ENCODE data around the gene ITGB7. TPM values are rescaled to one million over a fixed set of nuclear protein-coding genes. Genes with fewer than 3 reads are reported as not detected.

ITGB7 gene
- total and polyA plus RNA-seq, 12 donors: 0.33 to 7.4 (median 3.7) TPM

GRCh38 chr12:53214687-53215455, 7.8 kb upstream of the ITGB7 start:
- peak in 6 of 7 donors; percentile 57 to 83 (median 62) for DNase-seq
- no peaks in the 10 kb centered on the region for H3K9me3 ChIP-seq (replicated peaks in 1 of 3)
- TF ChIP-seq CTCF (IDR thresholded peaks at IDR 0.05): no peak
- peak overlapping the region in 2 of 5 donors; percentile 47 to 97 for H3K27ac ChIP-seq
- intact Hi-C loops (cut with DNase I): loop anchor here (5.0 to 10.0 kb wide), 4 partner anchors 37 to 210 kb away; partner anchors contain the start of gene AMHR2 (in 1 of the 2)
- peaks cover 0 to 36% of the 10 kb centered on the region in 2 donors for H3K36me3 ChIP-seq (replicated peaks in 1 of 2)
- 63 to 80% (median 69%) methylated on average over 10 to 12 of the region's 12 CpGs for WGBS, 4 donors
- no peaks in the 10 kb centered on the region for H3K27me3 ChIP-seq
- H3K4me1 ChIP-seq (replicated peaks in 1 of 2): peaks cover 24 to 41% of the 10 kb centered on the region in 2 donors
- H3K4me3 ChIP-seq: no peak overlapping the region

- intact Hi-C loops (cut with DNase I): loop anchor here (5.0 to 10.0 kb wide), 4 partner anchors 38 to 211 kb away; partner anchors contain the start of gene AMHR2 (in 1 of the 2)
- Histone ChIP-seq H3K36me3 (replicated peaks in 1 of 2) (peaks cover 0 to 36% of the 10 kb centered on the region in 2 donors), H3K27ac (peak overlapping the region in 1 of 5 donors; percentile 97)
Measured at GRCh38 chr12:53214221-53214620, 7.2 kb upstream of the ITGB7 start.

GRCh38 chr12:53213348-53213747, 6.3 kb upstream of the ITGB7 start:
- WGBS, 4 donors: 6 to 9% (median 9%) methylated on average over 4 to 14 of the region's 14 CpGs
- peak; percentile 94 to 98 (median 96) for TF ChIP-seq CTCF (IDR thresholded peaks at IDR 0.05)
- no peak for TF ChIP-seq POLR2A (IDR thresholded peaks at IDR 0.05)
- intact Hi-C loops (cut with DNase I): loop anchor here (2.0 to 10.0 kb wide), 5 partner anchors 37 to 211 kb away; partner anchors contain the start of gene AMHR2 (in 1 of the 2)
- Histone ChIP-seq H3K27ac (peak overlapping the region in 1 of 5 donors; percentile 97), H3K4me3 (no peak overlapping the region), H3K27me3 (no peaks in the 10 kb centered on the region), H3K9me3 (replicated peaks in 1 of 3) (no peaks in the 10 kb centered on the region), H3K36me3 (replicated peaks in 1 of 2) (peaks cover 0 to 36% of the 10 kb centered on the region in 2 donors), H3K4me1 (replicated peaks in 1 of 2) (peaks cover 15 to 37% of the 10 kb centered on the region in 2 donors)
- DNase-seq: peak; percentile 82 to 93 (median 88)

More at GRCh38 chr12:53214221-53214620, 7.2 kb upstream of the ITGB7 start:
- Histone ChIP-seq H3K9me3 (replicated peaks in 1 of 3) (no peaks in the 10 kb centered on the region), H3K4me3 (no peak overlapping the region), H3K4me1 (replicated peaks in 1 of 2) (peaks cover 24 to 39% of the 10 kb centered on the region in 2 donors), H3K27me3 (no peaks in the 10 kb centered on the region)
- no peak for DNase-seq
- TF ChIP-seq CTCF (IDR thresholded peaks at IDR 0.05) (no peak), POLR2A (IDR thresholded peaks at IDR 0.05) (no peak)
- WGBS, 4 donors: 83 to 85% (median 84%) methylated on average over 5 of the region's 5 CpGs

GRCh38 chr12:53212931-53213330, 5.9 kb upstream of the ITGB7 start:
- H3K4me3 ChIP-seq: no peak overlapping the region
- intact Hi-C loops (cut with DNase I): loop anchor here (2.0 to 10.0 kb wide), 5 partner anchors 38 to 212 kb away; partner anchors contain the start of gene AMHR2 (in 1 of the 2)
- TF ChIP-seq POLR2A (IDR thresholded peaks at IDR 0.05) (no peak), CTCF (IDR thresholded peaks at IDR 0.05) (no peak)
- H3K4me1 ChIP-seq (replicated peaks in 1 of 2): peaks cover 11 to 35% of the 10 kb centered on the region in 2 donors
- H3K27ac ChIP-seq: no peak overlapping the region
- 25 to 42% (median 36%) methylated on average over 12 of the region's 12 CpGs for WGBS, 4 donors
- H3K27me3 ChIP-seq: no peaks in the 10 kb centered on the region
- peaks cover 0 to 36% of the 10 kb centered on the region in 2 donors for H3K36me3 ChIP-seq (replicated peaks in 1 of 2)
- DNase-seq: no peak
- no peaks in the 10 kb centered on the region for H3K9me3 ChIP-seq (replicated peaks in 1 of 3)

Measured in adrenal gland (tissue), 12 donors.